Breast epithelium (tissue), 3 donors: ENCODE results near the gene BCL10.

ENCODE experiments used
- POLR2A ChIP-seq: fragments of 450-650 bp; IDR thresholded peaks from one replicate; pipeline ENCODE4 v1.6.1; 2016; ENCODE audit warnings: antibody characterized with exemption, mild to moderate bottlenecking, moderate library complexity
- POLR2AphosphoS5 ChIP-seq, 3 donors: sonication (generic); formaldehyde crosslinking; IDR thresholded peaks; one replicate each; pipeline ENCODE4 v1.6.1; 2017; ENCODE audit warnings: antibody characterized with exemption in 3 of 3
- TF ChIP-seq, protein P1 (sequence below), 3 donors: fragments of 450-650 bp; IDR thresholded peaks; one replicate each; pipeline ENCODE4 v1.5.1; 2016 to 2017; ENCODE audit warnings: antibody characterized with exemption in 3 of 3, mild to moderate bottlenecking in 3 of 3, moderate library complexity in 3 of 3

DNA sequence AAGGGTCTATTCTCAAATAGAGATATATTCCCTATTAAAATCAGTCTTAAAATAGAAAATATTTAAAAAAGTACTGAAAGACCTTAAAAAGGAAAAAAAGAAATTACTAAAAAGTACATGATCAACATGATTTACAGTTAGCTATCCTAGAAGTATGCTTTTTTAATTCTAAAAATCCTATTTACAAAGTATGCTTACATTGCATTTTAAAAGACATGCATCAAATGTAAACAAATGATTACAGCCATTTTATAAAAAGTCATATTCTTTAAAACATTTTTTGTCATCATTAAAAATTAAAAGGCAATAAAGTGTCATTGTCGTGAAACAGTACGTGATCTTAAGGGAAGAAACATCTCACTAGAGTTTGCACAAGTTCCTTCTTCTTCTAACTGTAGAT is 9.1 kb downstream of the BCL10 start:
- TF ChIP-seq, protein P1, sequence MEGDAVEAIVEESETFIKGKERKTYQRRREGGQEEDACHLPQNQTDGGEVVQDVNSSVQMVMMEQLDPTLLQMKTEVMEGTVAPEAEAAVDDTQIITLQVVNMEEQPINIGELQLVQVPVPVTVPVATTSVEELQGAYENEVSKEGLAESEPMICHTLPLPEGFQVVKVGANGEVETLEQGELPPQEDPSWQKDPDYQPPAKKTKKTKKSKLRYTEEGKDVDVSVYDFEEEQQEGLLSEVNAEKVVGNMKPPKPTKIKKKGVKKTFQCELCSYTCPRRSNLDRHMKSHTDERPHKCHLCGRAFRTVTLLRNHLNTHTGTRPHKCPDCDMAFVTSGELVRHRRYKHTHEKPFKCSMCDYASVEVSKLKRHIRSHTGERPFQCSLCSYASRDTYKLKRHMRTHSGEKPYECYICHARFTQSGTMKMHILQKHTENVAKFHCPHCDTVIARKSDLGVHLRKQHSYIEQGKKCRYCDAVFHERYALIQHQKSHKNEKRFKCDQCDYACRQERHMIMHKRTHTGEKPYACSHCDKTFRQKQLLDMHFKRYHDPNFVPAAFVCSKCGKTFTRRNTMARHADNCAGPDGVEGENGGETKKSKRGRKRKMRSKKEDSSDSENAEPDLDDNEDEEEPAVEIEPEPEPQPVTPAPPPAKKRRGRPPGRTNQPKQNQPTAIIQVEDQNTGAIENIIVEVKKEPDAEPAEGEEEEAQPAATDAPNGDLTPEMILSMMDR (IDR thresholded peaks at IDR 0.05), result no peak
- TF ChIP-seq POLR2A, result no peak
- TF ChIP-seq POLR2AphosphoS5 (IDR thresholded peaks at IDR 0.05), result no peak
